GM12864 (cell line): ENCODE data around the gene PIGP.

ENCODE experiments used
- DNase-seq: peaks from one replicate; pipeline ENCODE4 v3.0.0-alpha.2; 2011; ENCODE audit warnings: low read depth
- H3K4me3 ChIP-seq: 2 replicates; pipeline ENCODE4 v1.5.1; 2011; ENCODE audit warnings: mild to moderate bottlenecking, low read depth, low read length, control low read depth
- TF ChIP-seq, protein P1 (sequence below): IDR thresholded peaks from 2 replicates; pipeline ENCODE4 v1.5.1; 2011; ENCODE audit warnings: low read depth, mild to moderate bottlenecking, moderate library complexity, low read length, control low read depth, inconsistent platforms; ENCODE audit errors: missing control alignments

PIGP gene

DNA sequence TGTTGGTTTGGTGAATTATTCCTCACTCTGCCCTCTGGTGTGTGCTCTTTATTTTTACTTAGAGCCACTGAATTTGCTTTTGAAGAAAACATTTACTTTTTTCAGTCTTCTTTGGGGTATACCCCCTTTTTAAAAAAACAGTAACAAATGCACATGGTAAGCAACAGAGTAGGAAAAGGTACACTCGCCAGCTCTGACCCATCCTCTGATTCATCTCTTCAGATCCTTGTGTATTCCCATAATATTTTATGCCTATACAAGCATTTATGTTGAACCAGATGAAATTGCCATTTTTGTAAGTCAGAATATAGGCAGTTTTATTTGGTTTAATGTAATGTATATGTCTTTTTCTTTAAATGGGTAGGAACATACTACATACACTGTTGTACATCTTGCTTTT is 28.5 kb upstream of the PIGP start:
- DNase-seq, result no peak
- TF ChIP-seq, protein P1, sequence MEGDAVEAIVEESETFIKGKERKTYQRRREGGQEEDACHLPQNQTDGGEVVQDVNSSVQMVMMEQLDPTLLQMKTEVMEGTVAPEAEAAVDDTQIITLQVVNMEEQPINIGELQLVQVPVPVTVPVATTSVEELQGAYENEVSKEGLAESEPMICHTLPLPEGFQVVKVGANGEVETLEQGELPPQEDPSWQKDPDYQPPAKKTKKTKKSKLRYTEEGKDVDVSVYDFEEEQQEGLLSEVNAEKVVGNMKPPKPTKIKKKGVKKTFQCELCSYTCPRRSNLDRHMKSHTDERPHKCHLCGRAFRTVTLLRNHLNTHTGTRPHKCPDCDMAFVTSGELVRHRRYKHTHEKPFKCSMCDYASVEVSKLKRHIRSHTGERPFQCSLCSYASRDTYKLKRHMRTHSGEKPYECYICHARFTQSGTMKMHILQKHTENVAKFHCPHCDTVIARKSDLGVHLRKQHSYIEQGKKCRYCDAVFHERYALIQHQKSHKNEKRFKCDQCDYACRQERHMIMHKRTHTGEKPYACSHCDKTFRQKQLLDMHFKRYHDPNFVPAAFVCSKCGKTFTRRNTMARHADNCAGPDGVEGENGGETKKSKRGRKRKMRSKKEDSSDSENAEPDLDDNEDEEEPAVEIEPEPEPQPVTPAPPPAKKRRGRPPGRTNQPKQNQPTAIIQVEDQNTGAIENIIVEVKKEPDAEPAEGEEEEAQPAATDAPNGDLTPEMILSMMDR, result no peak

DNA sequence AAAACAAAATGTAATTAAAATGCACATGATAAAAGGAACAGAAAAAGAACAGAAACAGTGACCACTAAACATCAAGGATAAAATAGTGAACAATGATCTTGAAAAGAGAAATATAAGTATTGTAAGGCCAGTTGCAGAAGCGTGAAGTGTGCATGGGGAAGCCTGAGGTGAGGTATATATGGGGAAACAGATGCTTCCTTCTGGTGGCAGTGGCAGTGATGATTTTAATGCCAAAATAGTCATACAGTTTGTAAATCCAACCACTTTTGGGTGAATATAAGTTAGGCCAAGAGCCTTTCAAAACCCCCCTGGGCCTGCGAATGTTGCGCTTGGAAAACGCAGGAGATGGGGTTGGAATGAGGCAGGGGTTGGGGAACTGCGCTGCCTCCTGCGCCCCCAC is 27.4 kb upstream of the PIGP start:
- no peak for DNase-seq
- H3K4me3 ChIP-seq, result no peak overlapping the region
- TF ChIP-seq, protein P1, result no peak

More for the DNA sequence above, 28.5 kb upstream of the PIGP start:
- no peak overlapping the region for H3K4me3 ChIP-seq

DNA sequence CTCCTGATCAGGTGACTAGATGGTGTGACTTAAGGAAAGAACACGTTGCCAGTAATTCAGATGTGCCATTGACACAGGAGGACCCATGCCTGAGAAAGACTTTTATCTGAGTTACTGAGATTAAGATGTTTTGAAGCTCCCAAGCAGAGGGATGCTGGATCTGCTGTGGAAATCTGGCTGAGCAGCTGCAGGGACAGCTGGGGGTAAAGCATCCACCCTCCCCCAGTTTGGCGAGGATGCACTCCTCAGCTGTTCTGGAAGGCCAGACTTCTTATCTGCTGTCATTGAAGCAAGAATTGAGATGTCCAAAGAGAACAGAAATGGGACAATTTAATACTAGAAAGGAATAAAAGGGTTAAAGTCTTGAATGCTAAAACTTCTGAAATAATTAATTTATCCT is 25.9 kb upstream of the PIGP start:
- no peak for DNase-seq
- TF ChIP-seq, protein P1, result no peak
- H3K4me3 ChIP-seq, result no peak overlapping the region

DNA sequence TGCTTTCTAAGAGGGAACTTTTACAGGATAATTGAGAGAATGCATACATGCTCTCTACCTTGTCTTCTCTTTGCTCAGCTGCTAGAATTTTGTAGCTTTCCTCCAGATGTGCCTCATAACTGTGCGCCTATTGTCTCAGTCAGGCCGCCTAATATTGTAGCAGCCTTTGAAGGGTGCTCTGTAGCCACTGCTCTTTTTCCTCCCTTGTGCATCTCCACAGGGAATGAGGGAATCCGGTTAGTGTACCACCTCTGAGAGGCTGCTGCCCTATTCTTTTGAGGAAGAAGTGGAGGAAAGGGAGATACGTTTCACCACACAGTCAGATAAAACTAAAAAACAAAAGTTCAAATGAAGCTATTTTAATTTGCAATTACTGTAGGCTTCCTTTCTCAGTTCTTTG is 22.9 kb upstream of the PIGP start:
- H3K4me3 ChIP-seq, result no peak overlapping the region
- TF ChIP-seq, protein P1, result no peak
- DNase-seq, result no peak

DNA sequence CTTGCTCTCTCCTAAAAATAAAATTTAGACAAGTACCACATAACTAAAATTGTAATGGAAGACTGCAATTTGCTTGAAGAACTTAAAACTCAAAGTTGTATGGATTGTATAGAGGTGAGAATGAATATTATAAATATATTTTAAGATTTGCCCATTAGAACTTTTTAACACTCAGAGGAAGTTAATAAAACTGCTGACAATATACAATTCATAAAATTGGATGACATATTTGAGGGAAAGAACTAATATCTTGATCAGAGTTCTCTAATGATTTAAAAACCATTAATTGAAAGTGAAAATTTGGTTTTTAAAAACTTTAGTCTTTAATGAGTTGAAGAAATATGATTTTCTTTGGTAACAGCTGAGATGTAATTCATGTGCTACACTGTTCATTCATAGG is 21.1 kb upstream of the PIGP start:
- TF ChIP-seq, protein P1, result no peak
- DNase-seq, result no peak
- no peak overlapping the region for H3K4me3 ChIP-seq

DNA sequence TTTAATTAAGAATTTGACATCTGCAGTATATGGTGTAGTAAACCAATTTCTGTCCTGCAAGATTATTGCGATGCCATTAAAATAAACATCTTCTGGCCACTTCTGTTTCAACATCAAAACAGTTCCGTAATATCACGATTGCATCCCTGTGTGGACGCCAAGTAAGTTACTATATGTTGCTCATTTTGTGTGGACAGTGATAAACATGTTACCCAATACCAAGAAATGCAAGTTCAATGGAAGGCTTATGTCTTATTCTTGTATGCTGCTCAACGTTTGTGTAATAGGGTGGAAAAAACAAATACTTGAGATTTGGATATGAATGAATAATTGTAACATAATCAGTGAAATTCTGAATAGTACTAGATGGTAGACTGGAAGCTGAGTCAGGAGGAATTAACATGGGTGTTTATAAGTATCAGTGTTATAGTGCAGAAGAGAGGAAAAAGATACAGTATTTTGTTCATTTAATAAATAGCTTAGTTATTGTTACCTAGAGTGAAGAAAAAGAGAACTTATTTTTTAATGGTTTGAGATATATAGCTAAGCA is 15.4 kb upstream of the PIGP start:
- TF ChIP-seq, protein P1, result no peak

DNA sequence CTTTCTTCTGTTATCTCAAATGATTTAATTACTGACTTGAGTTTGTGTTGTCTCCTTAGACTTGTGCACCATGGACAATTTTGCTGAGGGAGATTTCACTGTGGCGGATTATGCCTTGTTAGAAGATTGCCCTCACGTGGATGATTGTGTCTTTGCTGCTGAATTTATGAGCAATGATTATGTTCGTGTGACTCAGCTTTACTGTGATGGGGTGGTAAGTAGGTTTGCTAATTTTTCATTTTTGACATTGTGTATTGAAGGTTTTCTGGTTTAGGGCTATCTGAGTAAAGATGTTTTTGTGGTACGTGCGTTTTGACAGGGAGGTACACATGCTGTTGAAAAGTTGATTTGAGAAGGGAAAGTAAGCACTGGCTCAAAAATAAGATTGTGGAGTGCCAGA is 14.3 kb upstream of the PIGP start:
- no peak overlapping the region for H3K4me3 ChIP-seq
- DNase-seq, result no peak
- TF ChIP-seq, protein P1, result no peak

More for the DNA sequence above, 15.4 kb upstream of the PIGP start:
- no peak overlapping the region for H3K4me3 ChIP-seq
- DNase-seq, result no peak
